Measurements from ENCODE around the gene EHMT1. TPM values are rescaled to one million over a fixed set of nuclear protein-coding genes. Genes with fewer than 3 reads are reported as not detected.
"Not testable (repeated sequence)": the region's sequence is repeated elsewhere in the genome, so short reads cannot be mapped to it uniquely, and the experiment has no call there.

Gene EHMT1
- total RNA-seq, 2 experiments from 2014 or later = 112 to 115 TPM

DNA sequence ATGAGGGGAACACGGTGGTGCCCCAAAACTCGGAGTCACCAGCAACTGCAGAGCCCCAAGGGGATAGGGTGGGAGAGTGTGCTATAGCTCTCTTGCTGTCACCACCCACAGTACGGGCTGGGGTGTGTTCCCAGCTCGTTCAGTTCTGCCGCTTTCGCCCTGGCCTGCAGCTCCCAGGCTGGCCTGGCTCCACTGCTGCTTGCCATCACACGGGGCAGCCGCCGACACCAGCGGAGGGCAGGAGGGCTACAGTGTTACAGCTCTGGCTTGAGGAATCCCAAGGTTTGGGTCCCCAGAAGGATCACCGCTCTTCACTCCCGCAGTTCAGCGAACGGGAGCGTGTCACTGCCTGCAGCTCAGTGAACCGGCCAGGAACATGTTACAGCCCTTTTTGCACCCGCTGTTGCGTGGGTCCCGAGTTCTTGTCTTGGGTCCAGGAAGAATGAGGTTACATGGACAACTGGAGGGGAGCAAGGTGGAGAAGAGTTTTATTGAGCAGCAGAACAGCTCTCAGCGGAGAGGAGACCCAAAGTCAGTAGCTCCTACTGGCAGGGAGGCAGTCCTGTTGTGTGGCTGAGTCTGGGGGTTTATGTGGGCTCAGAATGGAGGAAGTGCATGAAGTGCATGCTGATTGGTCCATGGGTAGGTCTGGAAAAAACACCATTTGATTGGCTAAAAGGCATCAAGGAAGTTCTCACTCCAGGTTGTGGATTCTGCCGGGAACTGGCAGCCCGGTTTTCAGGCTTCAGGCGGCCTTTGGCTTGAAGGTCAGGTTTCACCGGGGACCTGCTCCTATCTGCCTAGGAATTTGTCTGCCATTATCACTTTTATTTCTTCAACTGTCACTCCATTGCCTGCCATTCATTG is 113.4 kb downstream of the EHMT1 start:
- POLR2A ChIA-PET = interaction anchor here (0.6 kb wide), 1 partner anchor 68 kb away, joined by 3 read pairs; no protein-coding TSS in a partner anchor
- CTCF ChIA-PET = no interaction called here
- H3K27ac Mint-ChIP-seq = no peak overlapping the region

DNA sequence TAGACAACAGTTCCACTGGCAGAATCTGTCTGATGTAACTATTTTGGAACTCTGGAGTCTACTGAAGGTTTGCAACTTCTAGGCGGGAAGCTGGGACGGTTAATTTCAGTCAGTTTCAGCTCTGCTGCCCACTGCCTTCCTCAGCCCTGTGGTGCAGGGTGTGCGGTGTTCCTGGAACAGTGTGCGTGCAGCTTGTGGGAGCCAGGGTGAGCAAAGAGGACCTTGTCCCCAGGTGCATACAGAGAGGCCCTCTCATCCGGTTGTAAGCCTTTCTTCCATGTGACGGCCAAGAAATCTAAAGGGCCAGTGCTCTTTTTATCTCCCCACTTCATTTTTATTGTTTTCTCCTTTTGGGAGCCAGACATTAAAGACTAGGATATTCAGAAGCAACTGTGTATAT is 114.6 kb downstream of the EHMT1 start:
- H3K27me3 Mint-ChIP-seq (ENCODE audit: low read depth) = no peaks in the 10 kb centered on the region
- H3K36me3 Mint-ChIP-seq (ENCODE audit: low read depth) = peaks cover 76% of the 10 kb centered on the region
- ChIA-PET CTCF (no interaction called here), POLR2A (no interaction called here)
- ATAC-seq (no peak), DNase-seq (no peak)
- H3K27ac Mint-ChIP-seq = no peak overlapping the region
- H3K4me3 Mint-ChIP-seq = no peak overlapping the region
- no peaks in the 10 kb centered on the region for H3K4me1 Mint-ChIP-seq (ENCODE audit: low read depth)
- peaks cover 26% of the 10 kb centered on the region for H3K9me3 Mint-ChIP-seq (ENCODE audit: insufficient read depth)

More for the DNA sequence above, 113.4 kb downstream of the EHMT1 start:
- Mint-ChIP-seq H3K4me1 (ENCODE audit: low read depth) (peaks cover 2% of the 10 kb centered on the region), H3K4me3 (no peak overlapping the region), H3K27me3 (ENCODE audit: low read depth) (no peaks in the 10 kb centered on the region), H3K9me3 (ENCODE audit: insufficient read depth) (peaks cover 28% of the 10 kb centered on the region), H3K36me3 (ENCODE audit: low read depth) (peaks cover 86% of the 10 kb centered on the region)
- no peak for DNase-seq
- no peak for ATAC-seq

DNA sequence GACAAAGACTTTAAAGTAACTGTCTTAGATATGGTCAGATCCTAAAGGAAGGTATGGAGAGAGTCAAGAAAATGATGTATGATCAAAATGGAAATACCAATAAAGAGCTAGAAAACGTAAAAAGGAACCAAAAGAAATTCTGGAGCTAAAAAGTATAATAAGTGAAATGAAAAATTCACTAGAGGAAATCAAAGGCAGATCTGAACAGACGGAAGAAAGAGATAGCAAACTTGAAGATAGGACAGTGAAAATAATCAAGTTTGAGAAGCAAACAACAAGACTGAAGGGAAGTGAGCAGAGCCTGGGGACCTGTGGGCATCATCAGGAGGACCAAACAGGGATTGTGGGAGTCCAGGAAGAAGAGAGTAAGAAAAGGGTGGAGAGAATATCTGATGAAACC is 115.4 kb downstream of the EHMT1 start:
- Mint-ChIP-seq H3K27me3 (ENCODE audit: low read depth) (no peaks in the 10 kb centered on the region), H3K27ac (no peak overlapping the region), H3K4me3 (no peak overlapping the region), H3K36me3 (ENCODE audit: low read depth) (peaks cover 68% of the 10 kb centered on the region), H3K4me1 (ENCODE audit: low read depth) (no peaks in the 10 kb centered on the region), H3K9me3 (ENCODE audit: insufficient read depth) (peaks cover 26% of the 10 kb centered on the region)
- DNase-seq = no peak
- ChIA-PET POLR2A (no interaction called here), CTCF (no interaction called here)
- ATAC-seq = no peak

DNA sequence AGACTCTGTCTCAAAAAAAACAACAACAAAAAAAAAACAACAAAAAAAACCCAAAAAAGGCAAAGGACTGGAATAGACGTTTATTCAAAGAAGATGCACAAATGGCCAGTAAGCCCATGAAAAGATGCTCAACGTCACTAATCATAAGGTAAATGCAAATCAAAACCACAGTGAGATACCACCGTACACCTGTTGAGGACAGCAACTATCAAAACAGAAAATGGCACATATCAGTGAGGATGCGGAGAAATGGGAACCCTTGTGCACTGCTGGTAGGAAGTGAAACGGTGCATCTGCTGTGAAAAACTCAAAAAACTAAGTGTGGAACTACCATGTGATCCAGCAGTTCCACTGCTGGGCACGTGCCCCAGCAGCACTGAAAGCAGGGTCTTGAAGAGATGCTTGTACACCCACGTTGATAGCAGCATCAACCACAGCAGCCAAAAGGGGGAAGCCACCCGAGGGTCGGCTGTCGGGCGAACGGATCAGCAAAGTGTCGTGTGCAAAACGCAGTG is 119.4 kb downstream of the EHMT1 start:
- H3K4me1 Mint-ChIP-seq (ENCODE audit: low read depth); POLR2A ChIA-PET; CTCF ChIA-PET; H3K27me3 Mint-ChIP-seq (ENCODE audit: low read depth); ATAC-seq; H3K27ac Mint-ChIP-seq; H3K4me3 Mint-ChIP-seq; DNase-seq: not testable (repeated sequence)
- Mint-ChIP-seq H3K36me3 (ENCODE audit: low read depth) (peaks cover 43% of the 10 kb centered on the region), H3K9me3 (ENCODE audit: insufficient read depth) (peaks cover 20% of the 10 kb centered on the region)

DNA sequence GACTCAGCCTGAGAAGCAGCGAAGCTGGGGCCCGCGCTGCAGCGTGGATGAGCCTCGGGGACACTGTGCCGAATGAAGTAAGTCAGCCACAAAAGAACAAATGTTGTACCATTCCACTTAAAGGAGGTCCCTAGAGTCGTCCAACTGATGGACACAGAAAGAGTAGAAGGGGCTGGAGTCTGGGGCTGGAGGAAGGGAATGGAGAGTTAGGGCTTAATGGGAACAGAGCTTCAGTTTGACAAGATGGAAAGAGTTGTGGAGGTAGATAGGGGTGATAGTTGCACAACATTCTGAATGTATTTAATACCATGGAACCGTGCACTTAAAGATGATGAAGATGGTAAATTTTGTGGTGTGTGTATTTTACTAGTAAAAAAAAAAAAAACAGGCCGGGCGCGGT is 119.9 kb downstream of the EHMT1 start:
- POLR2A ChIA-PET = no interaction called here
- CTCF ChIA-PET = no interaction called here
- no peak overlapping the region for H3K27ac Mint-ChIP-seq
- H3K36me3 Mint-ChIP-seq (ENCODE audit: low read depth) = peaks cover 43% of the 10 kb centered on the region
- peaks cover 15% of the 10 kb centered on the region for H3K9me3 Mint-ChIP-seq (ENCODE audit: insufficient read depth)
- DNase-seq = no peak
- no peak overlapping the region for H3K4me3 Mint-ChIP-seq
- no peaks in the 10 kb centered on the region for H3K4me1 Mint-ChIP-seq (ENCODE audit: low read depth)
- no peaks in the 10 kb centered on the region for H3K27me3 Mint-ChIP-seq (ENCODE audit: low read depth)
- ATAC-seq = no peak

DNA sequence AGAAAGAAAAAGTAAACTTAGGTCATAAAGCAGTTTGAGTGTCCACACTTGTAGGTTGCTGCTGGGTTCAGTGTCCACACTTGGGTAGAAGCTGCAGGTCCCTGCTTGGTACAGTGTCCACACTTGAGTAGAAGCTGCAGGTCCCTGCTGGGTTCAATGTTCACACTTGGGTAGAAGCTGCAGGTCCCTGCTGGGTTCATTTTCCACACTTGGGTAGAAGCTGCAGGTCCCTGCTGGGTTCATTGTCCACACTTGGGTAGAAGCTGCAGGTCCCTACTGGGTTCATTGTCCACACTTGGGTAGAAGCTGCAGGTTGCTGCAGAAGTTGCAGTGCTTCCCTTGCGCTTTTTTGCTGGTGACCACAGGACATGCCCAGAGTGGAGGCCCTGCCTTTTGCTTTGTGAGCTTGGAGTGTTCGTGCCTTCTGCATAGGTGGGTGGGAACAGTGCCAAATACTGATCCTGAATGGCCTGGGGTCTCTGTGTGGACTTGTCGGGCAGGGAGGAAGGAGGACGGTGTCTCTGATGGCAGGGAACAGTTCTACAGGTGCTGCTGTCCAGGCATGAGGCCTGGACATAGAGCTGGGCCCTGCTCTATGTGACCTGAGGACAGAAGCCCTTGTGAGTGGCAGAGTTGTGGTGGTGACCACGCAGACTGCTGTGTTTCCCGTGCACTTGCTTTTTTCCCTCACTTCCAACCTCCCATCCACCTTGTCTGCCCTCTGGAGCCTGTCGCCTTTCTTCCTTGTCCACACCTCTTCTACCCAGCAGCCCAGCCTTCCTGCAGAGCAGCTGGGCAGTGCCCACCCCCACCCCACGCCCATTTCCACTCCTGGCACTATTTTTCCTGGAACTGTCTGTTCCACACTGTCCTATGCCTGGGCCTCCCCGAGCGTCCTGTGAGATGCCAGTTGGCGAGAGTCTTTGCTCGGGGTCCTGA is 120.8 kb downstream of the EHMT1 start:
- CTCF ChIA-PET = no interaction called here
- DNase-seq (no peak), ATAC-seq (no peak)
- POLR2A ChIA-PET = no interaction called here
- Mint-ChIP-seq H3K36me3 (ENCODE audit: low read depth) (peaks cover 39% of the 10 kb centered on the region), H3K9me3 (ENCODE audit: insufficient read depth) (peaks cover 6% of the 10 kb centered on the region), H3K27me3 (ENCODE audit: low read depth) (no peaks in the 10 kb centered on the region), H3K4me1 (ENCODE audit: low read depth) (peaks cover 2% of the 10 kb centered on the region), H3K4me3 (no peak overlapping the region), H3K27ac (no peak overlapping the region)

DNA sequence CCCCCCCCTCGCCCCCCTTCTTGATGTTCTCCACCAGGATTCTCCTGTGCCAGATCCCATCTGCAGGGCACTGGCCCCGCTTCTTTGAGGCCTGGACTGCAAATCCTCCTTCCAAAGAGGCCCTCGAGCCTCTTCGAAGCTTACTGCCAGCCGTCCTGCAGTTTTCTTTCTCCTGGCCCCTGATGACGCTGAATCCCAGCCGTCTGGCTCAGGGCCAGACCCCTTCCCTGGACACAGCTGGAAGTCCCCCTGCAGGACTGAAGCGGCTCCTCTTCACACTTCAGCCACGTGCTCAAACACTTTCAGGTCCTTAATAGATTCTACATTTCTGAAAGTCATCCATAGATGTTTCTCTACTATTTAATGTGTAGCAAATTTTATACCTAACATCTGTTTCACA is 121.5 kb downstream of the EHMT1 start:
- peak overlapping the region; percentile 25 for H3K27ac Mint-ChIP-seq
- ATAC-seq (no peak), DNase-seq (no peak)
- ChIA-PET POLR2A (no interaction called here), CTCF (no interaction called here)
- no peaks in the 10 kb centered on the region for H3K9me3 Mint-ChIP-seq (ENCODE audit: insufficient read depth)
- H3K4me3 Mint-ChIP-seq = no peak overlapping the region
- H3K36me3 Mint-ChIP-seq (ENCODE audit: low read depth) = peaks cover 38% of the 10 kb centered on the region
- H3K27me3 Mint-ChIP-seq (ENCODE audit: low read depth) = no peaks in the 10 kb centered on the region
- peaks cover 8% of the 10 kb centered on the region for H3K4me1 Mint-ChIP-seq (ENCODE audit: low read depth)

DNA sequence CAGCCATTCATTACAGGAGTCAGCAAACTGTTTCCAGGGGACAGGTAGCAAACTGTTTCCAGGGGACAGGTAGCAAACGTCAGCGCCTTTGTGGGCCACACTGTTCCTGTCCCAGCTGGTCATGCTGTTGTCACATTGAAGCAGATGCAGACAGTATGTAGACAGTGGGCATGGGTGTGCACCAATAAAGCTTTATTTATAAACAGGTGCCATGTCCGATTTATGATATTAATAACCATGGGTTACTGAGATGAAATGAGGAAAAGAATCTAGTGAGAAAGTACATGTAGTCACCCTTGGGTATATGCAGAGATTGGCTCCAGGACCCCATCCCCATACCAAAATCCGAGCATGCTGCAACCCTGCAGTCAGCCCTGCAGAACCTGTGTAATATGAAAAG is 122.5 kb downstream of the EHMT1 start:
- H3K4me3 Mint-ChIP-seq = no peak overlapping the region
- H3K36me3 Mint-ChIP-seq (ENCODE audit: low read depth) = peaks cover 38% of the 10 kb centered on the region
- no peak overlapping the region for H3K27ac Mint-ChIP-seq
- no peaks in the 10 kb centered on the region for H3K9me3 Mint-ChIP-seq (ENCODE audit: insufficient read depth)
- H3K4me1 Mint-ChIP-seq (ENCODE audit: low read depth) = peaks cover 15% of the 10 kb centered on the region
- no peak for ATAC-seq
- ChIA-PET POLR2A (no interaction called here), CTCF (no interaction called here)
- no peaks in the 10 kb centered on the region for H3K27me3 Mint-ChIP-seq (ENCODE audit: low read depth)
- no peak for DNase-seq

DNA sequence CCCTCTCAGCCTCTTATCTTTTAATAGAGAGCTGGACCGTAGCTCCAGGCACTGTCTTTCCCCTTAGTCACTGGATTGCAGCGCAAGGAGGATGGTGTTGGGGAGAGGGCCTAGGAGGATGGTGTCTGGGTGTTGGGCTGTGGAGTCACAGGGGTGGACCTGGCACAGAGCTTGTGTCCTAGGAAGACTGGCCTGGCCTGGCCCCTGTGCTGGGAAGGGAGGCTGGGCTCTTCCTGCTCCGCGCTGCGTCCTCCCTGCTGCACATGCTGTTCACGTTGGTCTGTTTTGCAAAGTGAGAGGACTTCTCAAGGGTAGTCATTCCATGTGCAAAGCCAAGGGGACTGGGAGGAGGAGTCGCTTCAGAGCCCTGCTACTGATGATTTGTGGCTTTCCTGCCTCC is 123.9 kb downstream of the EHMT1 start:
- DNase-seq (no peak), ATAC-seq (no peak)
- no peaks in the 10 kb centered on the region for H3K27me3 Mint-ChIP-seq (ENCODE audit: low read depth)
- CTCF ChIA-PET = no interaction called here
- H3K4me3 Mint-ChIP-seq = no peak overlapping the region
- H3K9me3 Mint-ChIP-seq (ENCODE audit: insufficient read depth) = no peaks in the 10 kb centered on the region
- H3K4me1 Mint-ChIP-seq (ENCODE audit: low read depth) = peaks cover 15% of the 10 kb centered on the region
- peak overlapping the region; percentile 45 for H3K27ac Mint-ChIP-seq
- POLR2A ChIA-PET = interaction anchor here (0.6 kb wide), 1 partner anchor 8 kb away, joined by 3 read pairs; no protein-coding TSS in a partner anchor
- H3K36me3 Mint-ChIP-seq (ENCODE audit: low read depth) = peaks cover 43% of the 10 kb centered on the region

DNA sequence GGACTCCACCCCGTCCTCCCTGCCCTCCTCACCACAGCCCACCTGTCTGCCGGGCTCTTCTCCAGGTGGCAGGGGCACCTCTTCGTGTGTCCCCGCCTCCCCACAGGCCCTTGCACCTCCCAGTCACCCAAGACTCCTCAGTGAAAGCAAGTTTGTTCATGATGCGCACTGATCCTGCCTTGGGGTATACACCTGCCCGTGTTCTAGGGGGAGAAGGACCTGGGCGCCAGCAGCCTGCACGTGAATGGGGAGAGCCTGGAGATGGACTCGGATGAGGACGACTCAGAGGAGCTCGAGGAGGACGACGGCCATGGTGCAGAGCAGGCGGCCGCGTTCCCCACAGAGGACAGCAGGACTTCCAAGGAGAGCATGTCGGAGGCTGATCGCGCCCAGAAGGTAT is 124.9 kb downstream of the EHMT1 start:
- Mint-ChIP-seq H3K27me3 (ENCODE audit: low read depth) (no peaks in the 10 kb centered on the region), H3K4me3 (no peak overlapping the region), H3K9me3 (ENCODE audit: insufficient read depth) (no peaks in the 10 kb centered on the region), H3K36me3 (ENCODE audit: low read depth) (peaks cover 52% of the 10 kb centered on the region), H3K27ac (peak overlapping the region; percentile 52), H3K4me1 (ENCODE audit: low read depth) (peaks cover 15% of the 10 kb centered on the region)
- CTCF ChIA-PET = no interaction called here
- DNase-seq (no peak), ATAC-seq (no peak)
- POLR2A ChIA-PET = no interaction called here

DNA sequence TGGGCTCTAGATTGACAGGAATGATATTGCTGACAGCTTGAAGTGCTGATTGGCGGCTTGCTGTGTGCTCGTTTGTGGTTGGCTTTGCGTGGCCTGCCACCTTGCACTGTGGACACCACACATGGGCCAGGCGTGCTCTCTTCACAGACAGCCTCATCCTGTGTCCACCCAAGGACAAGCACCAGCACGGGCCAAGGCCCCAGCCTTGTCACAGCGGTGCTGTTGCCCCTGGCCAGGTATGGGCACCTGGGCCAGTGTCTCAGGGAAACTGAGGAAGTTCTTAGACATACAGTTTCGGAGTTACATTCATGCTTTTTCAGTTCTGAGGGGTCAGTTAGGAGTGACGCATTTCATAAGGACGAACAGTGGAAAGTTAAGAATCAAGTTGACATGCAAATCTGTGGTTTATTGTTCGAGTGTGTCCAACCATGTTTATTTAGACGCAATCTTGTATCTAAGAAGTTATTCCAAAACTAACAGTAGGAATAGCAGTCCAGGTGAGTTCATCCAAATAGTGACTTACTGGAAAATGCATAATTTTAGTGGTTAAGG is 125.9 kb downstream of the EHMT1 start:
- no peak overlapping the region for H3K27ac Mint-ChIP-seq
- H3K36me3 Mint-ChIP-seq (ENCODE audit: low read depth) = peaks cover 52% of the 10 kb centered on the region
- H3K27me3 Mint-ChIP-seq (ENCODE audit: low read depth) = no peaks in the 10 kb centered on the region
- H3K4me1 Mint-ChIP-seq (ENCODE audit: low read depth) = peaks cover 15% of the 10 kb centered on the region
- no peak for ATAC-seq
- no peak overlapping the region for H3K4me3 Mint-ChIP-seq
- ChIA-PET CTCF (no interaction called here), POLR2A (no interaction called here)
- DNase-seq = no peak
- H3K9me3 Mint-ChIP-seq (ENCODE audit: insufficient read depth) = no peaks in the 10 kb centered on the region

DNA sequence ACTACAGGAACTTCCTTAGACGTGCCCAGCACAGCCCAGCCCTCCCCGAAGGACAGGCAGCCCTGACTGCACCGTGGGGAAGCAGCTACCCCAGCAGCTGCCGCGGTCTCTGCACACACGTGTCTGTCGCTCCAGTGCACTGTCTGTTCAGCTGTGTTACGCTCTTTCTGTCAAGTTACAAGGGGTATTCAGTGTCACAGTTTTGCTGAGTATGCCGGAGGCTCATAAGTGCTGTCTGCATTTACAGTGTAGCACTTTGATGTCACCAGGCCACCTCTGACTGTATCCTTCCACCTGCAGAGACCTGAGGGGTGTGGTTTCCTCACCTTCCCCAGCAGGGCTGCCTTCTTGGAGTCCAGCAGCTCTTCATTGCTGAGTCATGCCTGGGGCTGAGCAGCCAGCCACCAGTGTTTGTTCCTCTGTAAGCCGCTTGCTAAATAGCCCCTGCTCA is 126.8 kb downstream of the EHMT1 start:
- DNase-seq (no peak), ATAC-seq (no peak)
- H3K36me3 Mint-ChIP-seq (ENCODE audit: low read depth) = peaks cover 51% of the 10 kb centered on the region
- no peaks in the 10 kb centered on the region for H3K27me3 Mint-ChIP-seq (ENCODE audit: low read depth)
- H3K9me3 Mint-ChIP-seq (ENCODE audit: insufficient read depth) = no peaks in the 10 kb centered on the region
- H3K4me3 Mint-ChIP-seq = no peak overlapping the region
- peaks cover 15% of the 10 kb centered on the region for H3K4me1 Mint-ChIP-seq (ENCODE audit: low read depth)
- ChIA-PET POLR2A (no interaction called here), CTCF (no interaction called here)
- H3K27ac Mint-ChIP-seq = peak overlapping the region; percentile 63
